Endothelial cell (in vitro differentiated cells): Measurements from ENCODE around the gene RNH1. TPM values are rescaled to one million over a fixed set of nuclear protein-coding genes. Genes with fewer than 3 reads are reported as not detected.
A peak's percentile ranks its signal among the peaks of the same experiment; 100 is the strongest.

Source experiments
- DNase-seq: peaks from one replicate; pipeline ENCODE4 v3.0.0; 2021; ENCODE audit warnings: low spot score
- H3K27ac Mint-ChIP-seq: one replicate; pipeline ENCODE4 v1.8.0; 2021; ENCODE audit warnings: mixed read lengths, inconsistent platforms; ENCODE audit not compliant: unreplicated experiment
- H3K27me3 Mint-ChIP-seq: one replicate; pipeline ENCODE4 v1.8.0; 2021; ENCODE audit warnings: mild to moderate bottlenecking, moderate library complexity, mixed read lengths, inconsistent platforms; ENCODE audit not compliant: unreplicated experiment
- H3K36me3 Mint-ChIP-seq: one replicate; pipeline ENCODE4 v1.8.0; 2021; ENCODE audit warnings: mild to moderate bottlenecking, low read depth, mixed read lengths, inconsistent platforms; ENCODE audit not compliant: unreplicated experiment
- H3K4me1 Mint-ChIP-seq: one replicate; pipeline ENCODE4 v1.8.0; 2021; ENCODE audit warnings: mild to moderate bottlenecking, mixed read lengths, inconsistent platforms; ENCODE audit not compliant: unreplicated experiment
- H3K4me3 Mint-ChIP-seq: one replicate; pipeline ENCODE4 v1.8.0; 2021; ENCODE audit warnings: mild to moderate bottlenecking, mixed read lengths, inconsistent platforms; ENCODE audit not compliant: unreplicated experiment
- H3K9me3 Mint-ChIP-seq: one replicate; pipeline ENCODE4 v1.8.0; 2021; ENCODE audit warnings: mixed read lengths, inconsistent platforms; ENCODE audit not compliant: unreplicated experiment
- CTCF ChIP-seq: fragments of 200-600 bp; sonication (generic); IDR thresholded peaks from one replicate; pipeline ENCODE4 v1.5.0; 2021; ENCODE audit warnings: antibody characterized with exemption; ENCODE audit not compliant: unreplicated experiment
- total RNA-seq: library from RNA; stranded (reverse); fragmentation: NEBNext Ultra II Directional; extraction: Animal tissue kit (Norgen Biotek cat#: 25700); gene quantifications from one replicate; pipeline ENCODE4 v1.2.1, GENCODE V29; 2021; ENCODE audit not compliant: unreplicated experiment

RNH1 gene
- total RNA-seq, 1 donor from 2014 or later, result 61.1 TPM

DNA sequence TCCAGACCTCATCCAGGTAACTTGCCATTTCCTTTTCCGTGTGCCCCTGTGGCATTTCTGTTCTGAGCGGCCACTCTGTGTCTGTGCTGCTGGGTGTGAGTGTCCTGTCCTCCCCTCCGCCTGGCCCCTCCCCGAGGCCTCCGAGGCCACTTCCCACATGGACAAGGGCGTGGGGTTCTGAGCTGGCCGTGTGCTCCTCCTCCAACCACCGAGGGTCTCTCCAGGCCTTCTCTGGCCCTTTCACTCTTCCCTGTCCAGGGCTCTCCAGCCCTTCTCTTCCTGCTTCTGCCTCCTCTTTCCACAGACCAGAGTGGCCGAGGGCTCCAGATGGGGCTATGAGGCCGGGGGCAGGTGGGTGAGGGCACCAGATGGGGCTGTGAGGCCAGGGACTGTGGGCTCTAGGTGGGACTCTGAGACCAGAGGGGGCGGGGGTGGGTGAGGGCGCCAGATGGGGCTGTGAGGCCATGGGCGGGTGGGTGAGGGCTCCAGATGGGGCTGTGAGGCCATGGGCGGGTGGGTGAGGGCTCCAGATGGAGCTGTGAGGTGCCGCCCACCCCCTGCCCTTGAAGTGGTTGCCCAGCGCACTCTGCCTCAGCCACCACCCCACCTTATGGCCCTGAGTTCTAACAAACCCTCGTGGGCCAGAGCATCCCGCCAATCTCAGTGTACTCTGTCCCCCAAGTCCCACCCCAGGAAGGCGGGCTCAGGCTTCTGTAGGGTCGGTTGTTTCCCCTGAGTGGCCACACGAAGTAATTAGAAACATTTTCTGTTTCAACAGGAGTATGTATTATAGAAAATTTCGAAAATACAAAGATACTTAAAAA lies 32.9 kb downstream of the RNH1 start:
- H3K27ac Mint-ChIP-seq, result no peak overlapping the region
- peaks cover 5% of the 10 kb centered on the region for H3K27me3 Mint-ChIP-seq
- H3K4me3 Mint-ChIP-seq, result no peak overlapping the region
- H3K36me3 Mint-ChIP-seq, result peaks cover 5% of the 10 kb centered on the region
- peaks cover 7% of the 10 kb centered on the region for H3K4me1 Mint-ChIP-seq
- no peaks in the 10 kb centered on the region for H3K9me3 Mint-ChIP-seq
- TF ChIP-seq CTCF, result no peak
- DNase-seq, result no peak

DNA sequence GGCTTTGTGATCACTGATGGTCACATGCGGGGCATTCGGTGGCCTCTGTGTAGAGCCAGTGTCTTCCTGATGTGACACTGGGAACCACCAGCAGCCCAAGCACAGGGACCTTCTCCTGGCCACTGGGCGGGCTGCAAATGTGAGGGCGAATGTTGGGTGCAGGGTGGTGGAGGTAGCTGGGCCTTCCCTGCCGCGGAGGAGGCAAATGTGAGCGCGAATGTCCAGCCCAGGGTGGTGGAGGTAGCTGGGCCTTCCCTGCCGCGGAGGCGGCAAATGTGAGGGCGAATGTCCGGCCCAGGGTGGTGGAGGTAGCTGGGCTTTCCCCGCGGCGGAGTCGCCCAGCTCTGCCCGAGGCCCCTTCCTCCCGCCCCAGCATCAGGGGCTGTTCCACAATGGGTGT lies 33.6 kb downstream of the RNH1 start:
- TF ChIP-seq CTCF, result no peak
- H3K4me1 Mint-ChIP-seq, result peaks cover 11% of the 10 kb centered on the region
- no peak overlapping the region for H3K27ac Mint-ChIP-seq
- peaks cover 7% of the 10 kb centered on the region for H3K27me3 Mint-ChIP-seq
- no peak overlapping the region for H3K4me3 Mint-ChIP-seq
- no peak for DNase-seq
- H3K9me3 Mint-ChIP-seq, result no peaks in the 10 kb centered on the region
- H3K36me3 Mint-ChIP-seq, result peaks cover 5% of the 10 kb centered on the region

DNA sequence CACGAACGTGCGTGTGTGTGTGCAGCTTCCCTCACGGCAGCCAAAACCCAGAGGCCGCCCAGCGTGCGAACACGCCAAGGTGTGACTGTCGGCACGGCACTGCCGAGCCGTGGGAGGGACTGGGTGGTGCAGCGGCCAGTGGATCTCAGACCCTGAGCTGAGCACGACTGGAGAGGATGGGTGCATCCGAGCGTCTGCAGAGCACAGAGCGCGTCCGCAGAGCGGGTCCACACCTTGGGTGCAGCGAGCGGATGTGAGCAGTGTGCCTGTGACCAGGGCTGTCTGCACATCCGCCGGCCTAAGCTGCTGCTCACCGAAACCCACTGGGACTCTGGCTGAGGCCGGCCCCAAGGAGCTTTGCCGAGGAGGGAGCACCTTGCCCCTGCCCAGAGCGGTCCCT lies 34.2 kb downstream of the RNH1 start:
- H3K4me3 Mint-ChIP-seq, result no peak overlapping the region
- H3K27me3 Mint-ChIP-seq, result peaks cover 7% of the 10 kb centered on the region
- peaks cover 17% of the 10 kb centered on the region for H3K4me1 Mint-ChIP-seq
- no peak for TF ChIP-seq CTCF
- DNase-seq, result no peak
- no peaks in the 10 kb centered on the region for H3K9me3 Mint-ChIP-seq
- H3K36me3 Mint-ChIP-seq, result peaks cover 5% of the 10 kb centered on the region
- no peak overlapping the region for H3K27ac Mint-ChIP-seq

DNA sequence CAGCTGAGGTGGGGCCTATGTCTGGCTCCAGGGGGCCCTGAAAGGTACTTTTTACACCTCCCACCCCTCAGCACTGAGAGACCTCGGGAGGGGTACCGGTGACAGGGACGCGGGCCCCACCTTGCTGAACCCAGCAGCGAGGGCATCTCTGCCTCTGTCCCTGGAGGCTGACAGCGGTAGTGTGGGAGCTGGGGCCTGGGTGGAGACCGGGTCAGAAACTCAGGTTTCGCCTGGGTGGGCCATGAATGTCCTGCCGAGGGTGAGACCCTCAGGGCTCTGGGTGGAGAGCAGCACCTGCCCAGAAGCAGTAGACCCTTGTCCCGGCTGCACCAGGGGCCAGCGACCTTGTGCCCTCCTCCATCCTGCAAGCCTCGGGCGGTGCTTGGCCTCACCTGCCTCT lies 34.8 kb downstream of the RNH1 start:
- peaks cover 19% of the 10 kb centered on the region for H3K4me1 Mint-ChIP-seq
- no peak for DNase-seq
- H3K36me3 Mint-ChIP-seq, result peaks cover 5% of the 10 kb centered on the region
- peaks cover 7% of the 10 kb centered on the region for H3K27me3 Mint-ChIP-seq
- no peak overlapping the region for H3K27ac Mint-ChIP-seq
- H3K4me3 Mint-ChIP-seq, result no peak overlapping the region
- no peaks in the 10 kb centered on the region for H3K9me3 Mint-ChIP-seq
- TF ChIP-seq CTCF, result no peak

DNA sequence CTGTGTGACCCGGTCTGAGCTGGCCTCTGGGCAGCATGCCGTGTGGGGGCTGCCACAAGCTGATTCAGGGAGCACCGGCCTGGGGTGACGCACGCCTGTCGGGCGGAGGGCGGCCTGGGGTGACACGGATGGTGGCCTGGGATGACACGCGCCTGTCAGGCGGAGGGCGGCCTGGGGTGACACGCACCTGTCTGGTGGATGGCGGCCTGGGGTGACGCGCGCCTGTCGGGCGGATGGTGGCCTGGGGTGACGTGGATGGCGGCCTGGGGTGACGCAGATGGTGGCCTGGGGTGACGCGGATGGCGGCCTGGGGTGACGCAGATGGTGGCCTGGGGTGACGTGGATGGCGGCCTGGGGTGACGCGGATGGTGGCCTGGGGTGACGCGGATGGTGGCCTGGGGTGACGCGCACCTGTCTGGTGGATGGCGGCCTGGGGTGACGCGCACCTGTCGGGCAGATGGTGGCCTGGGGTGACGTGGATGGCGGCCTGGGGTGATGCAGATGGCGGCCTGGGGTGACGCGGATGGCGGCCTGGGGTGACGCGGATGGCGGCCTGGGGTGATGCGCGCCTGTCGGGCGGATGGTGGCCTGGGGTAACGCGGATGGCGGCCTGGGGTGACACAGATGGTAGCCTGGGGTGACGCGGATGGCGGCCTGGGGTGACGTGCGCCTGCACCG lies 35.4 kb downstream of the RNH1 start:
- Mint-ChIP-seq H3K9me3 (no peaks in the 10 kb centered on the region), H3K27me3 (peaks cover 7% of the 10 kb centered on the region), H3K4me3 (no peak overlapping the region), H3K27ac (peak overlapping the region; percentile 24), H3K4me1 (peaks cover 22% of the 10 kb centered on the region), H3K36me3 (peaks cover 5% of the 10 kb centered on the region)
- no peak for TF ChIP-seq CTCF
- no peak for DNase-seq
